Bronchial epithelial cell (primary cell): Measurements from ENCODE around the gene RSPH6A. TPM values are rescaled to one million over a fixed set of nuclear protein-coding genes. Genes with fewer than 3 reads are reported as not detected.
A peak's percentile ranks its signal among the peaks of the same experiment; 100 is the strongest.

Experiments
- DNase-seq: peaks from one replicate; pipeline ENCODE4 v3.0.0-alpha.2; 2010; ENCODE audit warnings: low read depth
- FAIRE-seq: peaks from 2 replicates; lab custom pipeline; 2011; peaks lifted over from hg19 to GRCh38; lab: Jason Lieb, UNC
- H3K27me3 ChIP-seq: 2 replicates; pipeline ENCODE4 v1.5.1; 2011; ENCODE audit warnings: low read length; ENCODE audit not compliant: control insufficient read depth, insufficient read depth
- H3K36me3 ChIP-seq: 2 replicates; pipeline ENCODE4 v1.5.1; 2011; ENCODE audit warnings: low read length; ENCODE audit not compliant: control insufficient read depth, insufficient read depth
- H3K4me3 ChIP-seq: 2 replicates; pipeline ENCODE4 v1.5.1; 2011; ENCODE audit warnings: mild to moderate bottlenecking, low read depth, low read length, control low read depth
- CTCF ChIP-seq: IDR thresholded peaks from 2 replicates; pipeline ENCODE4 v1.5.1; 2011; ENCODE audit warnings: mild to moderate bottlenecking, moderate library complexity, low read length, control low read depth, inconsistent platforms; ENCODE audit not compliant: insufficient read depth, severe bottlenecking
- total RNA-seq: library from RNA; depleted of rRNA; stranded (reverse); fragments of >200 nt; gene quantifications from 2 replicates; pipeline ENCODE4 v1.2.1, GENCODE V29; 2014

Gene RSPH6A
- total RNA-seq, 1 donor from 2014 or later = not detected

- no peak for FAIRE-seq
- Histone ChIP-seq H3K27me3 (no peaks in the 10 kb centered on the region), H3K4me3 (no peak overlapping the region), H3K36me3 (peaks cover 15% of the 10 kb centered on the region)
- TF ChIP-seq CTCF = no peak
- DNase-seq = no peak
Measured at GRCh38 chr19:45784096-45784495, 31.0 kb downstream of the RSPH6A start.

GRCh38 chr19:45782820-45783785, 32.0 kb downstream of the RSPH6A start:
- H3K36me3 ChIP-seq = peaks cover 16% of the 10 kb centered on the region
- no peak for TF ChIP-seq CTCF
- no peak overlapping the region for H3K4me3 ChIP-seq
- no peak for DNase-seq
- no peak for FAIRE-seq
- H3K27me3 ChIP-seq = no peaks in the 10 kb centered on the region

GRCh38 chr19:45782162-45782691, 32.9 kb downstream of the RSPH6A start, which contains the start of gene DMPK:
DMPK (minus strand) TSS chr19:45782490; CDS start chr19:45782352, 138 bp downstream.
- Histone ChIP-seq H3K36me3 (peaks cover 19% of the 10 kb centered on the region), H3K4me3 (no peak within 1 kb of the TSS), H3K27me3 (no peaks in the 10 kb centered on the region)
- TF ChIP-seq CTCF = no peak
- FAIRE-seq (no peak), DNase-seq (peak; percentile 15)

GRCh38 chr19:45781214-45782161, 33.6 kb downstream of the RSPH6A start:
- DNase-seq (peak; percentile 41), FAIRE-seq (no peak)
- H3K27me3 ChIP-seq = no peaks in the 10 kb centered on the region
- peaks cover 21% of the 10 kb centered on the region for H3K36me3 ChIP-seq
- no peak overlapping the region for H3K4me3 ChIP-seq
- TF ChIP-seq CTCF = no peak

DNA sequence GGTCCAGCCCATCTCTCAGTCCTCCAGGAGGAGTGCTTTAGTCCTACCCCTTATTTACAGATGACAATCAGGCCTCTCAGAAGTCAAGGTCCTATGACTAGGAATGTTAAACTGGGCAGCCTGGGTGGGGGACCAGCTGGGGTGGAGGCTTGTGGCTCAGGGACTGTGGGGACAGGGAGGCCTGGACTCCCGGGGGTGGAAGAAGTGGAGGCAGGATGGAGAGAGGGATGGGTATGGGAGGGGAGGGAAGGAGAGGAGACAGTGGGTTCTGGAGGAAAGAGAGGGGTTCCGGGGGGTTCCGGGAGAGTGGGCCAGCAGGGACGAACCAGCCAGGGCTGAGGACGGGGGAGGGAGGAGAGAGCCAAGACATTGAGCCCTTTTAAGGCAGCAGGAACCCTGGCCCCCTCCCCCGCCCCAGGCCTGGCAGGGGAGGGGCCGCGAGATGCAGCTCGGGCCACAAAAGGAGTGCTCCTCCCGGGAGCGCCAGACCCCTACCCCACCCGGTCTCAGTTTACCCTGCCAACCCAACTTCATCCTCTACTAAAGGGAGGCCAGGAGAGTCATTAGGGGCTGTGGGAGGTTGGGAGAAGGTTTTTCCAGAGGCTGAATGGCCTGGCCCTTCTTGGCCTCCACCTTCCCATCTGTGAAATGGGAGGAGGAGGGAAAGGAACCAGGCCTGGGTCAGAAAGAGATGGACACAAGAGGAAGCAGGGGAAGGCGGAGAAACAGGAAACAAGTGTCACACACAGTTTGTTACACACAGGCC, 34.5 kb downstream of the RSPH6A start:
- no peak for TF ChIP-seq CTCF
- FAIRE-seq (no peak), DNase-seq (no peak)
- Histone ChIP-seq H3K36me3 (peaks cover 19% of the 10 kb centered on the region), H3K4me3 (no peak overlapping the region), H3K27me3 (no peaks in the 10 kb centered on the region)
